NCI-H2171 treated with DMSO at 0.1 percent for 48 hours (cell line): Measurements from ENCODE around the gene TMEM128.
"Not testable (repeated sequence)": the region's sequence is repeated elsewhere in the genome, so short reads cannot be mapped to it uniquely, and the experiment has no call there.

Experiments
- DNase-seq: peaks from one replicate; lab custom pipeline; 2025; lab: John Stamatoyannopoulos, UW

TMEM128 gene, protein sequence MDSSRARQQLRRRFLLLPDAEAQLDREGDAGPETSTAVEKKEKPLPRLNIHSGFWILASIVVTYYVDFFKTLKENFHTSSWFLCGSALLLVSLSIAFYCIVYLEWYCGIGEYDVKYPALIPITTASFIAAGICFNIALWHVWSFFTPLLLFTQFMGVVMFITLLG

DNA sequence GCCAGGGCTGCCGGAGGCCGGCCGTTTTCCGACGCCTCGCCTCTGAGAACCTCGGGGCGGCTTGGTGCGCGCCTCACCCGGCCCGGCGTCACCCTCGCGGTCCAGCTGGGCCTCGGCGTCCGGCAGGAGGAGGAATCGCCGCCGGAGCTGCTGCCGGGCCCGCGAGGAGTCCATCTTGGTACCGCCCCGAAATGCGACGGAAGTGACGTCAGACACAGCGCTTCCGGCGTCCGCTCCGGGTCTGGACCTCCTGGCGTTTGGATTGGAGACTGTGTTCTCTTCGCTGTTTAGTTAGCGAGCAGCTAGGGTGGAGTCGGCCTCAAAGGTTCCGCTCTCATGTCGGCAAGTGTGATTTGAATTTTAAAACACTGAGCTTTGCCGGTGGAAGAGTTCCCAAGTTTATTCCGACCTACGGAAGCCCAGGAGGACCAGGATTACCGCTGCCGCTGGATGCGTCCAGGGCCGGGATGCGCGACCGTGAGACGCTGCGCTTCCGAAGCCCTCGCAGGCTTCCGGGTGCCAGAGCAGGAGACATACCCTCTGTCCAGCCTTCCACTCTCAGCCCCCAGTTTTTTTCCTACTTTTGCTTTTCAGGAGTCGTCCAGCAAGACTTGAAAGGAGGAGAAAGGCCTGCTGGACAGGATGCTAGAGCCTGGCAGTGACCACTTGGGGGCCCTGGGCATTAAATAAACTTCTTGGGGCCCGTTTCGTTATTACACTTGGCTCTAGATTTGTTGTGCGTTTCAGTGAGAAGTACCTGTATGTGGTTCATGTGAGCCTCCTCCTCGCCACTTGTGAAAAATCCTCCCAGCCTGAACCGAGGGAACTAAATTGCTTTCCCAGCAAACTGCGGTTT, at the start of gene TMEM128:
Gene TMEM128, minus strand, starts transcription at position 195 of the 856 bp plus-strand sequence. Its CDS starts 21 bp downstream, at position 174.
- peak; percentile 86 for DNase-seq

DNA sequence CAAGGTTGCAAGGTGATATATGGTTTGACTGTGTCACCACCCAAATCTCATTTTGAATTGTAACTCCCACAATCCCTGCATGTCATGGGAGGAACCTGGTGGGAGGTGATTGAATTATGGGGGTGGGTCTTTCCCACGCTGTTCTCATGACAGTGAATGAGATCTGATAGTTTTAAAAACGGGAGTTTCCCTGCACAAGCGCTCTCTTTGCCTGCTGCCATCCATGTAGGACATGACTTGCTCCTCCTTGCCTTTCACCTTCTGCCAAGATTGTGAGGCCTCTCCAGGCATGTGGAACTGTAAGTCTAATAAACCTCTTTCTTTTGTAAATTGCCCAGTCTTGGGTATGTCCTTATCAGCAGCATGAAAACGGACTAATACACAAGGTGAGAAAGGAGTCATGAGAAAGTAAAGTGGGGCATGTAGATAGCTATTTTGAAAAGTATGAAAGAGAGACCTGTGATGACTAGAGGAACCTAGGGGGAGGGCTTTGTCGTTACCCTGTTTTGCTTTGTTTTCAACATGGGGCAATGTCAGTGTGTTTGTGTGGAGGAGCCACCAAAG, 48.3 kb upstream of the TMEM128 start:
- DNase-seq: no peak

DNA sequence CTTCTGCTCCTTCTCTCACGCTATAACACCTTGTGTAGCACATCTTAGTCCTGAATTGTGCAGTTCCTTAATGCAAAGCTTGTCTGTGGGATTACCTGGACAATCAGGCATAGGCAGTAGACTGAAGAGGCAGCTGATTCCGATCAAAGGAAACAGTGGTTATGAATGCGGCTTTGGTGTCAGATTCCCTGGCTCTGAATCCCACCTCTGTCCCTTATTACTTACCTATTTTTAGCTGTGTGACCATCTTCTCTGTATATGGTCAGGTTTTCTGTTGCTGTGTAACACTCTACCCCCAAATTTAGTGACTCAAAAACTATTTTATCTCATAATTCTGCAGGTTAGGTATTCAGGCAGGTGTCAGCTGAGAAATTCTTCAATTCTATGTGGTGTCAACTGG, 45.3 kb upstream of the TMEM128 start:
- no peak for DNase-seq

DNA sequence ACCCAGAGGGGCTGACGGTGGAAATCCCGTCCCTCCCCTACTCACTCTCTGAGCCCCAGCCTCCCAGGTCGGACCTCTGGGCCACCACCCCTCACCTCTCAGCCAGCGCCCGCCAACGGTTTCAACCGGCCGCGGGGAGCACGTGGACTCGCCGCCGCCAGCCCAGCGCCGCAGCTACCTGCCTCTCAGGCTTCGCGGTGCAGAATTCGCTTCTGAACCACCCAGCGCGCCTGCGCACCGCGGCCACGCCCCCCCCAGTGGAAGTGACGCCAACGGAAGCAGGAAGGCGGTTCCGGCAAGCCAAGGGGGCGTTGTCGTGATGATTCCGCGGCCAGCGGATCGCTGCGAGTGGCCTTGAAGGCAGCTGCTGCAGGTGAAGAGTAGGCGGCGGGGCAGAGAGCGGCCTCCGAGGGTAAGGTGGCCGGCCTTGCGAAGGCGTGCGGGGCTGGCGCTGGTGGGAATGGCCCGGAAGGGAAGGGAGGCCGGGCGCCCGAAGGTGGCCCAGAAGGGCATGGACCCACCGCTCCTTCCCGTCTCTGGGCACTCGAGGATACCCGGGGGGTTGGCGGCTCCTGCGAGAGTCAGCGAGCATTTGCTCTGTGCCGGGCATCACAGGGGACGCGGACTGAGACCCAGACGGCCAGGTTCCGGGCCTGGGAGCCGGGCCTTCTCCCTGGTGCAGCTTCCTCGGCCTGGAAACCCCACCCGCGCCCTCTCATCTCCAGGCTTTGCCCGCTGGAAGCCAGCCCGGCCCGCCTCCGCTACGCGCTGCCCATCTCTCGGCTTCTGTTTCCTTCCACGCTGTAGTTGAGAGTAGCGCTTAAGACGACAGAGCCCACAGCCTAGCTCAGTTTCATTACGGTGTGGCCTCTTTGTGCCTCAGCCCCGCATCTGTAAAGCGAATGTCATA, 42.2 kb upstream of the TMEM128 start, which contains the start of the genes LYAR and ZBTB49:
Gene LYAR, minus strand, starts transcription at position 214 of the 910 bp plus-strand sequence. CDS start 6,412 bp downstream, outside the sequence.
Gene ZBTB49, plus strand, starts transcription at position 311 of the 910 bp plus-strand sequence. CDS start 9,695 bp downstream, outside the sequence.
- peak; percentile 63 for DNase-seq

DNA sequence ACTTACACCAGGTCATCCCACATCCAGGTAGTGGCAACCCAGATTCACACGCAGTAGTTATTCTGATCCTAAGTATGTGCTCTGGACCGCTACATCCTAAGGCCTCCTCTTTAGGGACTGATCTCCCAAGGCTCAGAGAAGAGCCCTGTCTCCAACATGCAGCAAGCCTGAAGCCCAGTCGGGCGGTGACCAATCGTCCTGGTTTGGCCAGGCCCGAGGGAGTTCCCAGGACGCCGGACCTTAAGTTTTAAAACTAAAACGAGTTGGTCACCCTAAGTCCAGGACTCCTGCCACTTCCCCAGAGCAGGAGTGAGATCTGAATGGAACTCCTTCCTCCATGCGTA, 41.5 kb upstream of the TMEM128 start:
- no peak for DNase-seq

DNA sequence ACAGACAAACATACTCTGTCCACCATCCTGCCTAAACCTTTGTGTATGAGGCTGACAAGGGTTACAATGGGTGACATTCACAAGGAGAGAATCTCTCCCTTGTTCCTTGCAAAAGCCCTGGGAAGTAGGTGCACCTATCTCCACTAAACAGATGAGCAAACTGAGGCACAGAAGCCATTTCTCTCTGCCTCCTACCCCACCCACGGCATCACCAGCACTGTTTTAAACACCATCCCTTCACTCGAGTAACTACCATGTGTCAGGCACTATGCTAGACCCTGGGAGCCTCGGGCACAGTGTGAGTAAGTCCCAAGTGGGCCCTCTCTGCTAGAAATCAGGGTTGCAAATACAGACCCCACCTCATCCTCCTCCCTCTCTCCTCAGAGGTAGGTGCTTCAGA, 41.0 kb upstream of the TMEM128 start:
- DNase-seq: no peak

DNA sequence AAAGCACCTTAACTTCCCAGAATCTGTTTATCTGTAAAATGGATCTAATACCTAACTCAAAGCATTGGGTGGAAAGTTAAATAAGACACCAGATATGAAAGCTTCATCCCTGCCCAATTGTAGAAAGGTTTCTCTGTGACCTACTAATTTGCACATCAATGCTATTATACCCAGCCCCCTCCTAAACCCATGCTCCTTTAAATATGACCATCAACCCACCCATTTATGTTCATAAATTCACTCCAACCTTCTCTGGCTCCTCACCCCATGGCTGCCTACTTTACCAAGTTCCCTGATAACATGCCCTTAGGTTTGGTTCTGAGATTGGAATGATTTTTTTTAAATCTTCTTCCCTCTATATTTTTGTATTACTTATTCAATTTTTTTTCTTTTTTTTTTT, 40.1 kb upstream of the TMEM128 start:
- DNase-seq: no peak

DNA sequence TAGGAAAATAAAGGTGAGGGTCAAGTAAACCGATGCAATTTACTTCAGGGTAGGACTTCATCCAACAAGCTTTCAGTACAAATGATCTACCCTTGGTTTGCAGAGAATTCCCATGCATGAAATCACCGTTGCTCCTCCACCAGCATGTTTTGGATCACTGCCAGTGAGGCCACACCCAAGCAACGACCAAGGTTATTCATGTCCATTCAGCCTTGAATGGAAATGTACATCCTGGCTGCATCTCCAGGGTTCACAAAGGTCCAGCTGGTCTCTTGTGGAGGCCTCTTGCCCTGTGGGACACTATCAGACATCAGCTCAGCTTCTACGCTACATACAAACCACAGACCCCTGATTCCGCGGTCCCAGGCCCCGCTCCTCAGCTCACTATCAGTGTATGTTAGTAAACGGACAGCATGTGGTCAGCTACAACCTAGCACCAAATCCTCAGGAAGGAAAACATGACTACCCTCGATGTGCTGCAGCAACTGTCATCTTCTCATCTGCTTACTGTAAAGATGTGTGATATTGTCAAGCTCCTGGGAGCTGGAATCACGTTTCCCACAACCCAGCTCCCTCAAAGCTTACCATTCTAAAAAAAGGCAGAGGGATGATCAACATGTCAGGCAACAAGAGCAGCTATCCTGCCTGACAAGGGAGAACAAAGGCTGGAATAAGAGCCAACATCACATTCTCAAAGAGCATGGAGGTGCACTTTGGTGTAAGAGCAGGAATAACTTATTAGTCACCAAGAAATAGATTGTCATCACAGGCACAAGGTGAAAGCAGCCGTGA, 37.0 kb upstream of the TMEM128 start:
- no peak for DNase-seq

DNA sequence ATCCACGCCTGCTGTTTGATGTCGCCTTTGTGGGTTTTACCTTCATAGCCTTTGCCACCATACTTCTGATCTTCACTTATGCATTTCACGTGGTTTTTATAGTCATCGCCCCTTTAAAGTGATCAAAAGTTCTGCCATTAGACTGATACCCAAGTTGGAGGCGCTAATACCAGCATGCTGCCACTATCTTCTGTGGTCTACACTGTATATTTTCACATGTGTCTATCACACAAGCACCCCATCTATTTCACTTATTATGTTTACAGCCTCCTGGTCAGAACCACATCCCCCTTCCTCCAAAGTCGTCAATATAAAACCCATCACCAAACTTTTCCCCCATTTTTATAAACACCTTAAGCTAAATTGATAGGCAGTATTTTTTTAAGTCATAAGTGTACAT, 33.8 kb upstream of the TMEM128 start:
- DNase-seq: no peak

DNA sequence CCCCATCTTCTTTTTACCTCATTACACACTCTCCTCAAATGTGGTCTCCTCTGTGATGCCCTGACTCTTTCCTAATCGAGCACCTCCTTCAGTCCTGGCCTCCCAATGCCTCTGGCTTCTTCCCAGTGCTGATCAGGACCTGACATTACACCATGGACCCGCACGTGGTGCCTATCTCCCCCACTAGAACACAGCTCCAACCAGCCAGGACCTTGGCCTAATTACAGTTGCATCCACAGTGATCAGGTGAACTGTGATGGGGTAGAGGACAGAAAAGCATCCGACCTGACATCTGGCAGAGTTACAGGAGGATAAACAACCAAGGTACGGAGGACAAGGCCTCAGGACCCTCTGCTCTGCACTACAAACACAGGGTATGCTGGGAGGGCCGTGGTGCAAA, 29.5 kb upstream of the TMEM128 start:
- DNase-seq: no peak

DNA sequence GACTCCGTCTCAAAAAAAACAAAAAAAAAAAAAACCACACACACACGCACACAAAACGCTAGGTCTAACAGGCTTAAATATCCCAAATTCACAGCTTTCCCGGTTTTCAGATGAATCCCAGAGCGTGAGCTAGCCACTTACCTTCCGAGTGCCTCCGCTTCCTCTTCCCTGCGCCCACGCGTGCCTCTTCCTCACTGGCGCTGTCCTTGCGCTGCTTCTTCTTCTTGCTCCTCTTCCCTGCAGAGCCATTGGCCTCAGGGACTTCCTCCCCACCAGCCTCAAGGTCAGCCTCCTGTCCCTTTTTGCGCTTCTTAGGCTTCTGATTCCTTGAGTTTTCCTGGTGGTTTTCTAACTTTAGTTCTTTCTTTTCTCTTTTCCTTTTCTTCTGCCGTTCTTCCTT, 26.2 kb upstream of the TMEM128 start:
- DNase-seq: no peak

DNA sequence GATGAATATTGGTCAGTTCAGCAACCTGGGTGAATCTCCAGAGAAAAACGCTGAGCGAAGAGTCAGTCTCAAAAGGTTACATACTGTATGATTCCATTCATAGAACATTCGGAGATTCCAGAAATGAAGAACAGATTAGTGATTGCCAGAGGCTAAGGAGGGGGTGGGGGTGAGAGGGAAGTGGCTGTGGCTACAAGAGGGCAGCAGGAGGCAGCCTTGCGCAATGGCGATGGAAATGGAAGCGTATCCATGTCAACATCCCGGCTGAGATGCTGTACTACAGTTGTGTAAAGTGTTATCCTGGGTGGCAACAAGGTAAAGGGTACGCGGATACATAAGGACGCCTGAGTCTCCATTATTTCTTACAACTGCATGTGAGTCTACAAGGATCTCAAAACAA, 23.9 kb upstream of the TMEM128 start:
- no peak for DNase-seq

DNA sequence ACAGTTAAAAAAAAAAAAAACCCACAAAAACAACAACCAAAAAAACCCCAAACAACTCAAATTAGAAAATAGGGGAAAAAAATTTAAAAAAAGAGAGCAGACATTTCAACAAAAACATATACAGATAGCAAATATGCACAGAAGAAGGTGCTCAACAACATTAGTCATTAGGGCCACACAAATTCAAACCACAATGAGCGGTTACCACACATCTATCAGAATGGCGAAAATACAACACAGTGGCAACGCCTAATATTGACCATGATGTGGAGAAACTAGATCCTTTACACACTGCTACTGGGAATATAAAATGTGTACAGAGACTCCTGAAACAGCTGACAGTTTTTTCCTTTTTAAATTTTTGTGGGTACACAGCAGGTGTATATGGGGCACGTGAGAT, 22.5 kb upstream of the TMEM128 start:
- DNase-seq: no peak

DNA sequence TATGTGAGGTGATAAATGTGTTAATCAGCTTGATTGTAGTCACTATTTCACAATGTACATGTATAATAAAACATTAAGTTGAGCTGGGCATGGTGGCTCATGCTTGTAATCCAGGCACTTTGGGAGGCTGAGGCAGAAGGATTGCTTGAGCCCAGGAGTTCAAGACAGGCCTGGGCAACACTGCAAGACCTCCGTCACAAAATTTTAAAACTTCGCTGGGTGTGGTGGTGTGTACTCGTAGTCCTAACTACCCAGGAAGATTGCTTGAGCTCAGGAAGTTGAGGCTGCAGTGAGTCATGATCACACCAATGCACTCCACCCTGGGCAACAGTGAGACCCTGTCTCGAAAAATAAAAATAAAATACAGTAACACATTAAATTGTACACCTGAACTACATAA, 21.8 kb upstream of the TMEM128 start:
- DNase-seq: no peak

DNA sequence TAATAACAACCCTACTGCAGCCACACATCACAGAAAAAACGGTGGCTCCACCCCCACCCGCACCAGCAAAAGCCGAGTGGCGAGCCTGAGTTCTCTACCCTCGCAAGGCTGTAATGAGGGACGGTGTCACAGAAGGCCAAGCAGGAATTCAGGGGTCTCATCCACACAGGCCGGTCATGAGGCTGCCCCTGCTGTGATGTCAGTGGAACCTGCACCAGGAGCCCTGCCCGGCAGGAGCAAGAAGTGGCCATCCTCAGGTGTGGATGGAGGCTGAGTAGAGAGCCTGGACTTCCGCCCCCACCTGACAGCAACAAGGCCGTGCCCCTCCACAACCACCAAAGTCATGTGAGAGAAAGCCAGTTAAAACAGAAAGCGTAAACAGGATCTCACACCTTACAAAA, 21.3 kb upstream of the TMEM128 start:
- DNase-seq: no peak

DNA sequence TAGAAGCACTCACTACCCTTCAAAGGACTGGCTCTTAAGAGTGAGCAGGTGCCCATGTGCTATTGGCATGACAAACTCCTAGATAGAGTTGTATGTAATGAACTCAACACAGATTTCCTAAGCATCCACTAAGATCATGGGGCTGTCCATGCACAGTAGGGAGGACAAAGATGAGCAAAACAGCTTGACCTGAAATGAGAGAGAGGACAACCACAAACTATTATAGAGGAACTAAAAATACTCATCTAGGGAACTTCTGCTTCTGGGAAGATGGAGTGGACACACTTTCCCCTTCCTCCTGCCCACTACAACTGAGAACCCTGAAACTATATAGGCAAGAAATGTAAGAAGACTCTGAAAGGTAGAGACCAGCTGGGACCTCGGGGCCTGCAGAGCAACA, 20.8 kb upstream of the TMEM128 start:
- no peak for DNase-seq

DNA sequence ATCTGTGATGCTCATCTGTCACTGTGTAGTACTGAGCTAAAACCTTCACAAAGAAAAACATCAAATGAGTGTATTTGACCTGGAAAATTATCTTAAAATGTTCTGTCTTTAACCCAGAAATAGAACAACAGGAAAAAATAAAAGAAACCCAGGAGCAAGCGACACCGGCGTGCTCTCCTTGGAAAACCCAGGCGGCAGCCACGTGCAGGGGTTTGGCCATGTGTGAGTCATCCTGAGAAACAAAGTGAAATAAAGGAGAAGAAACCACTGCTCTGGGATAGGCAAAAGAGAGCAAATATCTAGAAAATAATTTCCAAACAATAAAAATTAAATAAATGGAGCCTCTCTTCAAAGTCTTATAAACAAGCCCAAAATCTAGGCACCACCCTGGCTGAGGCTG, 20.0 kb upstream of the TMEM128 start:
- no peak for DNase-seq

DNA sequence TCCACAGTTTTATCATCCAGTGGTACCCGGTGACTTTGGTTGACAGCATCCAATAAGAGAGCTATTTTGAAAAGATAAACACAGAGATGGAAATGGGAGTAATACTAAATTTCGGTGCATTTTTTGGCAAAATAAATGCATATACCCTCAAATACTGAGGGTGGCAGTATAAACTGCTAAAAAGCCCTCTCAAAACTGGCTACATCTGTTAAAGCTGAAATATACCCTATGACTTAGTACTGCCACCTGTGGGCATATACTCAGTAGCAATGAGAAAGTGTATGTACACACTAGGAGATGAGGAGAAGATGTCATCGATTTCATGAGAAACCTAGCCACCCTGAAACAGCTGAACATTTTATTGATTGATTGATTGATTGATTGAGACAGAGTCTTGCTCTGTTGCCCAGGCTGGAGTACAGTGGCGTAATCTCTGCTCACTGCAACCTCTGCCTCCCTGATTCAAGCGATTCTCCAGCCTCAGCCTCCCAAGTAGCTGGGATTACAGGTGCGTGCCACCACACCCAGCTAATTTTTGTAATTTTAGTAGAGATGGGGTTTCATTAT, 12.2 kb upstream of the TMEM128 start:
- DNase-seq: peak; percentile 39

DNA sequence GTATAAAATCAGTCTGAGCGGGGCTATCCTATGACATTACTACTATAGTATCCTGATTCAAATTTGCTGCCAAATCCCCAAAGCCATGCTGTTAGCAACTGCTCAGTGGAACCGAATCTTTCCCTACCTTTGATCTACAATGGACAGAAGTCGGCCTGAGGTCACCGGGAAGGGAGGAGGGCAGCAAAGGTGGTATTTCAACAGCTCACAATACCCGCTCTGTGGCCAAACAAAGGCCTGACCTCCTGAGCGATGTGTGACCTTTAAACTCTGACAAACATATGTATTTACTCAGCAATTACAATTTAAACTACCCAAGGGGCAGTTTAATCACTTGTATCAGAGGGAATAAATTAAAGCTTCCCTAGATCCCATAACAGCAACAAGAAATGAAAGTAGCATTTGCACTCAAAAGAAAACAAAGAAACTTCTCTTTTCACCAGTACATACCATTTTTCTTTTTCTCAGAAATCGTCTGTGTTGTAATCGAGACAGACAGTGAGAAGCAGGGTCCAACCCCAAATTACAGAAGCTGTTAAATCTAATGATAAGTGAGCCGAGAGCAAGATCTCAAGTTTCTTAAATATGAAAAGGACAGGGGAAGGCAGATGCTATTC, 11.6 kb upstream of the TMEM128 start:
- DNase-seq: no peak

DNA sequence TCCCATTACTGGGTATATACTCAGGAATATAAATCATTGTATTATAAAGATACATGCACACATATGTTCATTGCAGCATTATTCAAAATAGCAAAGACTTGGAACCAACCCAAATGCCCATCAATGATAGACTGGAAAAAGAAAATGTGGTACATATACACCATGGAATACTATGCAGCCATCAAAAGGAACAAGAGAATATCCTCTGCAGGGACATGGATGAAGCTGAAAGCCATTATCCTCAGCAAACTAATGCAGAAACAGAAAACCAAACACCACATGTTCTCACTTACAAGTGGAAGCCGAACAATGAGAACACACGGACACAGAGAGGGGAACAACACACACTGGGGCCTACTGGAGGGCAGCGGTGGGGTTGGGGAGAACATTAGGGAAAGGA, 9.7 kb upstream of the TMEM128 start:
- not testable (repeated sequence) for DNase-seq

DNA sequence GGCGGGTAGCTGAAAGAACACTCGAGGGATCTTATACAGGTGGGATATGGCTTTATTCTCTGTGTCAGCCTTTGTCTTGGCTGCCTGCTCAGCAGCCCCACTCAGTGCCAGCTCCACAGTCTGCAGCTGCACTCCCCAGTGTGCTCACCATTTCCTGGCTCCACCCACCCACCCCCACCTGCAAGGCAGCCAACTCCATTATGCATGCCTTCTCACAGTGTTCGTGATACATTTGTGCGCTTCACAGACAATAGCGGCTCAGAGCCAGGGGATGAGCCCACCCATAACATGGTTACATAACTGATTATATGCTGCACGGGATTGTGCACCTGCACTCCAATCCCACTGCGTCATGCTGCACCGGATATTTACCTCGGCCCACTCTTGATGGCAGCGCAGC, 8.8 kb upstream of the TMEM128 start:
- no peak for DNase-seq
